Heart right ventricle (tissue), 16 donors: ENCODE measurements around the gene JSRP1. TPM values are rescaled to one million over a fixed set of nuclear protein-coding genes. Genes with fewer than 3 reads are reported as not detected.

Source experiments
- ATAC-seq, 8 donors: fragments of 200-7000 bp; cut with Tn5 transposase; one replicate each; pipeline ENCODE4 v1.9.1; 2020; ENCODE audit warnings: mild to moderate bottlenecking in 8 of 8, moderate library complexity in 8 of 8, moderate number of reproducible peaks in 1 of 8
- DNase-seq, 2 donors: peaks; one replicate each; pipeline ENCODE4 v3.0.0-alpha.2; 2020
- H3K27ac ChIP-seq, 10 donors: fragments of 200-600 bp; sonication (generic) in 2 of 10; one replicate each; pipeline versions ENCODE4 v1.5.0 to v1.8.0; 2020 to 2022; ENCODE audit warnings: mild to moderate bottlenecking in 3 of 10
- H3K27me3 ChIP-seq, 7 donors: fragments of 200-600 bp; one replicate each; pipeline ENCODE4 v1.8.0; 2021 to 2022; ENCODE audit warnings: mild to moderate bottlenecking in 2 of 7
- H3K36me3 ChIP-seq, 9 donors: fragments of 200-600 bp; sonication (generic) in 1 of 9; one replicate each; pipeline versions ENCODE4 v1.5.0 to v1.8.0; 2020 to 2022; ENCODE audit warnings: mild to moderate bottlenecking in 2 of 9
- H3K4me1 ChIP-seq, 9 donors: fragments of 200-600 bp; sonication (generic) in 1 of 9; one replicate each; pipeline versions ENCODE4 v1.5.0 to v1.8.0; 2020 to 2022; ENCODE audit warnings: mild to moderate bottlenecking in 4 of 9
- H3K4me3 ChIP-seq, 10 donors: fragments of 200-600 bp; sonication (generic) in 2 of 10; one replicate each; pipeline versions ENCODE4 v1.5.0 to v1.8.0; 2020 to 2022; ENCODE audit warnings: mild to moderate bottlenecking in 7 of 10, moderate library complexity in 2 of 10
- H3K9me3 ChIP-seq, 11 donors: fragments of 200-600 bp in 10 of 11; sonication (generic) in 2 of 11; one replicate each; pipeline versions ENCODE4 v1.5.0 to v1.8.0; 2013 to 2022; ENCODE audit warnings: mild to moderate bottlenecking in 2 of 11, control low read depth in 1 of 11, moderate library complexity in 1 of 11
- WGBS, 2 donors: extraction: QIAGEN DNeasy Blood & Tissue Kit; methylation state at CpG; one replicate each; pipeline ENCODE4 v1.1.7; 2013; ENCODE audit warnings: inconsistent platforms in 1 of 2; 5-methylcytosine and 5-hydroxymethylcytosine counted together
- intact Hi-C, 10 donors: fragments of 100-400 bp; cut with DNase I; formaldehyde crosslinking; loops; one replicate each; pipeline versions ENCODE4 v1.11.1 to v1.14.2; 2022
- microRNA-seq, 2 donors: library from miRNA; unstranded; fragments of <30 nt; microRNA quantifications; one replicate each; pipeline ENCODE4 v1.2.0, GENCODE V29; 2021
- polyA plus RNA-seq, 2 donors: library from polyadenylated mRNA; stranded (reverse); fragments of 200-250 nt; gene quantifications; one replicate each; pipeline ENCODE4 v1.2.3, GENCODE V29; 2013
- total RNA-seq, 10 donors: library from RNA; stranded (reverse); fragmentation: NEBNext Ultra II Directional in 3 of 10; extraction: Animal tissue kit (Norgen Biotek cat#: 25700) in 3 of 10; gene quantifications; one replicate each; pipeline versions ENCODE4 v1.2.1 to v1.2.4, GENCODE V29; 2021 to 2023
- TF ChIP-seq, protein P1 (sequence below), 9 donors: fragments of 200-600 bp; sonication (generic) in 2 of 9; IDR thresholded peaks; one replicate each; pipeline versions ENCODE4 v1.5.0 to v1.8.0; 2021 to 2022; ENCODE audit warnings: antibody characterized with exemption in 9 of 9, mild to moderate bottlenecking in 5 of 9, moderate library complexity in 1 of 9
- donor health status: Arrhythmogenic right ventricular cardiomyopathy.
- donor health status: ischemic (EF 13 %, LVEDD 7.1; RV severe dilation, severe dysfunction).
- donor health status: healthy with polysubstance abuse.
- donor health status: DM: no; HTN: yes; CAD: no.
- donor health status: DM: no; HTN: no; CAD: no.
- donor health status: ischemic (EF 25% LVEDD 6.9; RV normal size, moderate dysfunction).
- donor health status: ischemic (EF 25% LVEDD 5.7; RV mildly dilated, moderate dysfunction).
- donor health status: healthy.
- donor health status: DM: yes; HTN: yes; CAD: no.
- donor health status: Ischemic cardiomyopathy.
- donor health status: ischemic (EF 35%, LVEDD 5.7; RV mildly dilated, moderate dysfunction).
- donor health status: nonischemic (EF 11% LVEDD 7.7; RV severe dilation, severe dysfunction).
- donor health status: DM: yes; HTN: yes; CAD: no.
- donor health status: PGD.
- donor health status: ischemic (EF 29% LVEDD 5.4; RV normal size, mild dysfunction).
- donor health status: nonischemic (EF 23%, LVEDD 6.1; RV moderate dilation, normal function).

The JSRP1 gene
- total and polyA plus RNA-seq, 12 donors: 0.29 to 0.72 (median 0.38) TPM; not detected in 8

DNA sequence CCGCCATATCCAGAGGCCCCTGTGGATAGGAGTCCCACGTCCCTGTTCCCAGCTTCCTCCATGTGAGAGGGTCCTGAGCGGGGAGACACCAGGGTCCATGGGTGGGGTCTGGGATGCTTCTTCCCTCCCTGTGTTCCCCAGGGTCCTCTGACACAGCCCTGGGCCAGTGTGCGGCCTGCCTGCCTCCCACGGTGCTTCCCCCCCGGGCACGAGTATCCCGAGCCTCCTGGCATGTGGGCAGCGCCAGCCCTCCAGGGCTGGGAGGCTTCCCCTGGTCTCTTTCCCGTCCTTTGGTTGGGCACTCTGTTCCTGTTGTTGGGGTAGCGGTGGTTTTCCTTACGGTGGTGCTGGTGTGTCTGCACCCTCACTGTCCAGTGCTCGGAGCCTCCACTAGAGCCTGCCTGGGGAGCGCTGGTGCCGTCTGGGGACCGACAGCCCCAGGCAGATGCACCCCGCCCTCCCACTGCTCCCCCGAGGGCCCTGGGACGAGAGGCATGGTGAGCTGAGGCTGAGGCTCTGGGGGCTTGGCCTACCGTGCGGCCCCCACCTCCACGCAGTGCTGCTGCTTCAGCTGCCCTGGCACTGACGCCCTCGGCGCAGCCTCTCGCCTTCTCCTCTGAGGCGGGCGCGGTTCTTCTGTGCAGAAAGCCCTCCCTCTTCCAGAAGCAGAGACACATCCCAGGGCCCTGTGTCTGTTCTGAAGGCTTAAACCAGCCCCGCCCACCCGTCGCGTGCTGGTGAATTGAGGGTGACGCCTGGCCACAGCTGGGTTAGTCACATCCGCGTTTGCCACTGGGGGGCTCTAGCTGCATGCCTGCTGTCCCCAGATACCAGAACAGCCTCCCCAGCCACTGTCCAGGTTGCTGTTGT, 48.0 kb downstream of the JSRP1 start:
- 55 to 56% methylated on average over 34 to 36 of the region's 36 CpGs for WGBS, 2 donors
- Histone ChIP-seq H3K27ac (peak overlapping the region in 5 of 10 donors; percentile 15 to 44 (median 37)), H3K9me3 (no peaks in the 10 kb centered on the region), H3K27me3 (no peaks in the 10 kb centered on the region), H3K4me1 (peaks cover 6 to 20% (median 16%) of the 10 kb centered on the region in 9 donors), H3K36me3 (peaks cover 5 to 87% (median 33%) of the 10 kb centered on the region in 9 donors), H3K4me3 (peak overlapping the region in 1 of 10 donors; percentile 9)
- ATAC-seq (peak; percentile 34 to 84 (median 73)), DNase-seq (peak; percentile 67 to 68)
- intact Hi-C loops: loop anchor here in 1 of 10 donors (5.0 kb wide), 1 partner anchor 51 kb away; no protein-coding TSS in a partner anchor
- TF ChIP-seq, protein P1, sequence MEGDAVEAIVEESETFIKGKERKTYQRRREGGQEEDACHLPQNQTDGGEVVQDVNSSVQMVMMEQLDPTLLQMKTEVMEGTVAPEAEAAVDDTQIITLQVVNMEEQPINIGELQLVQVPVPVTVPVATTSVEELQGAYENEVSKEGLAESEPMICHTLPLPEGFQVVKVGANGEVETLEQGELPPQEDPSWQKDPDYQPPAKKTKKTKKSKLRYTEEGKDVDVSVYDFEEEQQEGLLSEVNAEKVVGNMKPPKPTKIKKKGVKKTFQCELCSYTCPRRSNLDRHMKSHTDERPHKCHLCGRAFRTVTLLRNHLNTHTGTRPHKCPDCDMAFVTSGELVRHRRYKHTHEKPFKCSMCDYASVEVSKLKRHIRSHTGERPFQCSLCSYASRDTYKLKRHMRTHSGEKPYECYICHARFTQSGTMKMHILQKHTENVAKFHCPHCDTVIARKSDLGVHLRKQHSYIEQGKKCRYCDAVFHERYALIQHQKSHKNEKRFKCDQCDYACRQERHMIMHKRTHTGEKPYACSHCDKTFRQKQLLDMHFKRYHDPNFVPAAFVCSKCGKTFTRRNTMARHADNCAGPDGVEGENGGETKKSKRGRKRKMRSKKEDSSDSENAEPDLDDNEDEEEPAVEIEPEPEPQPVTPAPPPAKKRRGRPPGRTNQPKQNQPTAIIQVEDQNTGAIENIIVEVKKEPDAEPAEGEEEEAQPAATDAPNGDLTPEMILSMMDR (IDR thresholded peaks at IDR 0.05): peak in 6 of 9 donors; percentile 15 to 54 (median 38)

DNA sequence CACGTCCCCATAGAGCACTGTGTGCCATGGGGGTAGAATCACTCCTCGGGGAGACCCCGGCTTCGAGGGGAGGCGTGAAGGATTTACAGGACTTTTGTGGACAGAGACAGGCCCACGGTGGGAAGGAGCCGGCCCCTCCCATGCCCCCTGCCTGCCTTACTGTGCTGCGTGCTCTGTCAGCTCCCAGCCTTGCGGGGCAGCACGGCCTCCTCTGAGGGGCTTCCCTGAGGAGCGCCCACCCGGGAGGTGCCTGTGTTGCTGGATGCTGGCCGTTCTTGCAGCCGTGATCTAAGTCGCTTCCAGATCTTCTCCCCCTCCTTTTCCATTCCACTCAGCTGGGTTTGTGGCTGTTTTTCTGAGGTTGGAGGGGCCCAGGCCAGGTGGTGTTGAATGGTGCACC, 49.2 kb downstream of the JSRP1 start:
- Histone ChIP-seq H3K36me3 (peaks cover 5 to 87% (median 25%) of the 10 kb centered on the region in 9 donors), H3K27ac (no peak overlapping the region), H3K4me1 (peaks cover 6 to 20% (median 16%) of the 10 kb centered on the region in 9 donors), H3K9me3 (no peaks in the 10 kb centered on the region), H3K27me3 (no peaks in the 10 kb centered on the region), H3K4me3 (no peak overlapping the region)
- TF ChIP-seq, protein P1 (IDR thresholded peaks at IDR 0.05): no peak
- ATAC-seq (no peak), DNase-seq (no peak)
- 89 to 93% methylated on average over 15 of the region's 15 CpGs for WGBS, 2 donors
- intact Hi-C loops: loop anchor here in 1 of 10 donors (5.0 kb wide), 1 partner anchor 50 kb away; no protein-coding TSS in a partner anchor

DNA sequence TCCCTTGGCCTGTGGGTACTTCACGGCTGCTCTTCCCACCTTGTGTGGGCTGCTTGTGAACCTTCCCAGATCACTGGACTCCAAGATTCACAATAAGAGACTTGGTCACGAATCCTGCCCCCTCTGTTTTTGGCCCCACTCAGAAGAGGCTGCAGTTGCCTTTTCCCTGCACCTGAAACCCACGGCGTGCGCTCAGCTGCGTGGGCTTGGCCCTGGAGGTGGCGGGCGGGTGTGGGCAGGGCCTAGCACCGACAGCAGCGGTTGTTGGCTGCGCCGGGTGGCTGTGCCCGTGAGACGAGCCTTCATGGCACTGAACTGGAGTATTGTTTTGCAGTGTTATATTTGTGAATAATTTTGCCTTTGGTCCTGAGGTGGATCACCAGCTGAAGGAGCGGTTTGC, 53.9 kb downstream of the JSRP1 start:
- no peak overlapping the region for H3K4me3 ChIP-seq
- H3K9me3 ChIP-seq: no peaks in the 10 kb centered on the region
- DNase-seq: no peak
- H3K27ac ChIP-seq: no peak overlapping the region
- ATAC-seq: no peak
- 95% methylated on average over 15 of the region's 15 CpGs for WGBS, 2 donors
- TF ChIP-seq, protein P1 (IDR thresholded peaks at IDR 0.05): no peak
- peaks cover 0 to 9% (median 0%) of the 10 kb centered on the region in 9 donors for H3K4me1 ChIP-seq
- peaks cover 0 to 84% (median 7%) of the 10 kb centered on the region in 9 donors for H3K36me3 ChIP-seq
- intact Hi-C loops: no loop called here
- no peaks in the 10 kb centered on the region for H3K27me3 ChIP-seq

Small RNA genes lying within 50 kb of the gene (microRNA-seq; reads per million reads assigned to microRNA genes)
- 0.51 to 1.8 reads per million in 2 donors for gene MIR1227
- 0 reads per million in 2 donors for gene MIR4321

Other genes with a start within 250 kb of the JSRP1 start
- gene BTBD2, start 240.7 kb downstream of the JSRP1 start, total RNA-seq: 10 to 100 TPM; 45.1 to 70.4 (median 56.6) TPM
- 10 to 100 TPM; 42.8 to 55.2 TPM for gene BTBD2, start 240.7 kb downstream of the JSRP1 start, polyA plus RNA-seq
- gene MKNK2, start 205.2 kb downstream of the JSRP1 start, total RNA-seq: 100 to 1,000 TPM; 107 to 260 (median 144) TPM
- gene MKNK2, start 205.2 kb downstream of the JSRP1 start, polyA plus RNA-seq: 100 to 1,000 TPM; 144 to 189 TPM
- 10 to 100 TPM; 10.0 to 30.5 (median 16.2) TPM for gene MOB3A, start 160.1 kb downstream of the JSRP1 start, total RNA-seq
- 10 to 100 TPM in 1 of 2 donors, 1 to 10 TPM in 1; 8.9 to 12.8 TPM for gene MOB3A, start 160.1 kb downstream of the JSRP1 start, polyA plus RNA-seq
- 1 to 10 TPM; 1.2 to 6.5 (median 2.2) TPM for gene IZUMO4, start 159.5 kb downstream of the JSRP1 start, total RNA-seq
- gene IZUMO4, start 159.5 kb downstream of the JSRP1 start, polyA plus RNA-seq: 10 to 100 TPM in 1 of 2 donors, 1 to 10 TPM in 1; 8.6 to 13.1 TPM
- 100 to 1,000 TPM in 1 of 10 donors, 10 to 100 TPM in 9; 68.4 to 168 (median 81.9) TPM for gene AP3D1, start 104.9 kb downstream of the JSRP1 start, total RNA-seq
- 10 to 100 TPM; 63.9 to 95.1 TPM for gene AP3D1, start 104.9 kb downstream of the JSRP1 start, polyA plus RNA-seq
- 10 to 100 TPM in 7 of 10 donors, 1 to 10 TPM in 3; 7.0 to 16.0 (median 12.5) TPM for gene DOT1L, start 92.5 kb downstream of the JSRP1 start, total RNA-seq
- 10 to 100 TPM in 1 of 2 donors, 1 to 10 TPM in 1; 9.2 to 12.1 TPM for gene DOT1L, start 92.5 kb downstream of the JSRP1 start, polyA plus RNA-seq
- gene PLEKHJ1, start 20.1 kb downstream of the JSRP1 start, total RNA-seq: 10 to 100 TPM; 40.0 to 76.5 (median 45.0) TPM
- 100 to 1,000 TPM in 1 of 2 donors, 10 to 100 TPM in 1; 83.6 to 103 TPM for gene PLEKHJ1, start 20.1 kb downstream of the JSRP1 start, polyA plus RNA-seq
- 10 to 100 TPM; 24.6 to 45.2 (median 30.4) TPM for gene SF3A2, start 19.6 kb downstream of the JSRP1 start, total RNA-seq
- 10 to 100 TPM; 25.8 to 47.3 TPM for gene SF3A2, start 19.6 kb downstream of the JSRP1 start, polyA plus RNA-seq
- gene AMH, start 7.1 kb downstream of the JSRP1 start, total RNA-seq: under 1 TPM; 0.15 to 0.70 (median 0.41) TPM
- gene AMH, start 7.1 kb downstream of the JSRP1 start, polyA plus RNA-seq: 1 to 10 TPM in 1 of 2 donors, under 1 TPM in 1; 0.30 to 1.0 TPM
- gene PEAK3, start 25.8 kb upstream of the JSRP1 start, total RNA-seq: 1 to 10 TPM in 1 of 10 donors, under 1 TPM in 9; 0.11 to 1.1 (median 0.22) TPM
- gene PEAK3, start 25.8 kb upstream of the JSRP1 start, polyA plus RNA-seq: under 1 TPM; 0.13 to 0.22 TPM
- not detected for gene LINGO3, start 51.7 kb upstream of the JSRP1 start, total RNA-seq
- not detected for gene LINGO3, start 51.7 kb upstream of the JSRP1 start, polyA plus RNA-seq
- 10 to 100 TPM; 29.0 to 48.6 (median 35.2) TPM for gene LSM7, start 72.2 kb upstream of the JSRP1 start, total RNA-seq
- gene LSM7, start 72.2 kb upstream of the JSRP1 start, polyA plus RNA-seq: 100 to 1,000 TPM; 209 to 277 TPM
- gene SPPL2B, start 72.3 kb upstream of the JSRP1 start, total RNA-seq: 10 to 100 TPM; 18.7 to 34.1 (median 21.2) TPM
- gene SPPL2B, start 72.3 kb upstream of the JSRP1 start, polyA plus RNA-seq: 10 to 100 TPM; 17.8 to 69.7 TPM
- not detected for gene TMPRSS9, start 103.8 kb upstream of the JSRP1 start, total RNA-seq
- gene TMPRSS9, start 103.8 kb upstream of the JSRP1 start, polyA plus RNA-seq: under 1 TPM in 1 of 2 donors, not detected in 1; 0.01 TPM
- gene TIMM13, start 171.2 kb upstream of the JSRP1 start, total RNA-seq: 10 to 100 TPM; 54.2 to 94.2 (median 64.9) TPM
- 100 to 1,000 TPM in 1 of 2 donors, 10 to 100 TPM in 1; 79.6 to 116 TPM for gene TIMM13, start 171.2 kb upstream of the JSRP1 start, polyA plus RNA-seq
- gene LMNB2, start 200.5 kb upstream of the JSRP1 start, total RNA-seq: 10 to 100 TPM in 6 of 10 donors, 1 to 10 TPM in 4; 7.5 to 21.2 (median 10.1) TPM
- gene LMNB2, start 200.5 kb upstream of the JSRP1 start, polyA plus RNA-seq: 10 to 100 TPM in 1 of 2 donors, 1 to 10 TPM in 1; 9.1 to 18.8 TPM
- gene GADD45B, start 219.7 kb upstream of the JSRP1 start, total RNA-seq: 100 to 1,000 TPM in 2 of 10 donors, 10 to 100 TPM in 8; 19.6 to 297 (median 31.3) TPM
- 10 to 100 TPM; 81.4 to 95.2 TPM for gene GADD45B, start 219.7 kb upstream of the JSRP1 start, polyA plus RNA-seq